ENCODE measurements around the gene CDC42SE2. TPM values are rescaled to one million over a fixed set of nuclear protein-coding genes. Genes with fewer than 3 reads are reported as not detected.
"Not testable (repeated sequence)": the region's sequence is repeated elsewhere in the genome, so short reads cannot be mapped to it uniquely, and the experiment has no call there.

CDC42SE2 gene
- total RNA-seq, 6 experiments from 2014 or later: 14.2 to 18.0 (median 16.4) TPM

DNA sequence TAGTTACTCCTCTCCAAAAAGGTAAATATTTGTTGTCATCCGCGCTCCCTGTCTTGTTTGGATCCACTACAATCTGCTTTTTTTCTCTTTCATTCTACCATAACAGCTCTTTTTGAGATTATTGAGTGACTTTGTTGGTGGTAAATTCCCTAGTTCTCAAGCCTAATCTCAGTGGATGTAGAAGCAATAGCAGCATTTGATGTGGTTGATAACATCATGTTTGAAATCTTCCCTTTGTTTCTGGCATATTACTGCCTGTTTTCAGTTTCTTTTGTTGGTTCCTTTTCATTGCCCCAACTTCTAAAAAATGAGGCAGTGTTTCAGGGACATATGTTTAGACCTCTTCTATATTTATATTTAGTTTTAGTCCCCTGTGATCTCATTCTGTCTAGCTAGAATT is 8.9 kb downstream of the CDC42SE2 start:
- Mint-ChIP-seq H3K27me3 (ENCODE audit: insufficient read depth) (no peaks in the 10 kb centered on the region), H3K36me3 (ENCODE audit: low read depth) (peaks cover 9% of the 10 kb centered on the region; the same call in 1 of the 2 replicates), H3K9me3 (no peaks in the 10 kb centered on the region), H3K4me1 (ENCODE audit: low read depth) (peaks cover 48% of the 10 kb centered on the region), H3K4me3 (0 out of 2 replicates have a peak overlapping the region, but pooled peaks have one; percentile 5), H3K27ac (no peak overlapping the region; the same call in 1 of the 2 replicates)
- DNase-seq: no peak
- TF ChIP-seq, protein P1, sequence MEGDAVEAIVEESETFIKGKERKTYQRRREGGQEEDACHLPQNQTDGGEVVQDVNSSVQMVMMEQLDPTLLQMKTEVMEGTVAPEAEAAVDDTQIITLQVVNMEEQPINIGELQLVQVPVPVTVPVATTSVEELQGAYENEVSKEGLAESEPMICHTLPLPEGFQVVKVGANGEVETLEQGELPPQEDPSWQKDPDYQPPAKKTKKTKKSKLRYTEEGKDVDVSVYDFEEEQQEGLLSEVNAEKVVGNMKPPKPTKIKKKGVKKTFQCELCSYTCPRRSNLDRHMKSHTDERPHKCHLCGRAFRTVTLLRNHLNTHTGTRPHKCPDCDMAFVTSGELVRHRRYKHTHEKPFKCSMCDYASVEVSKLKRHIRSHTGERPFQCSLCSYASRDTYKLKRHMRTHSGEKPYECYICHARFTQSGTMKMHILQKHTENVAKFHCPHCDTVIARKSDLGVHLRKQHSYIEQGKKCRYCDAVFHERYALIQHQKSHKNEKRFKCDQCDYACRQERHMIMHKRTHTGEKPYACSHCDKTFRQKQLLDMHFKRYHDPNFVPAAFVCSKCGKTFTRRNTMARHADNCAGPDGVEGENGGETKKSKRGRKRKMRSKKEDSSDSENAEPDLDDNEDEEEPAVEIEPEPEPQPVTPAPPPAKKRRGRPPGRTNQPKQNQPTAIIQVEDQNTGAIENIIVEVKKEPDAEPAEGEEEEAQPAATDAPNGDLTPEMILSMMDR (IDR thresholded peaks at IDR 0.05): no peak

DNA sequence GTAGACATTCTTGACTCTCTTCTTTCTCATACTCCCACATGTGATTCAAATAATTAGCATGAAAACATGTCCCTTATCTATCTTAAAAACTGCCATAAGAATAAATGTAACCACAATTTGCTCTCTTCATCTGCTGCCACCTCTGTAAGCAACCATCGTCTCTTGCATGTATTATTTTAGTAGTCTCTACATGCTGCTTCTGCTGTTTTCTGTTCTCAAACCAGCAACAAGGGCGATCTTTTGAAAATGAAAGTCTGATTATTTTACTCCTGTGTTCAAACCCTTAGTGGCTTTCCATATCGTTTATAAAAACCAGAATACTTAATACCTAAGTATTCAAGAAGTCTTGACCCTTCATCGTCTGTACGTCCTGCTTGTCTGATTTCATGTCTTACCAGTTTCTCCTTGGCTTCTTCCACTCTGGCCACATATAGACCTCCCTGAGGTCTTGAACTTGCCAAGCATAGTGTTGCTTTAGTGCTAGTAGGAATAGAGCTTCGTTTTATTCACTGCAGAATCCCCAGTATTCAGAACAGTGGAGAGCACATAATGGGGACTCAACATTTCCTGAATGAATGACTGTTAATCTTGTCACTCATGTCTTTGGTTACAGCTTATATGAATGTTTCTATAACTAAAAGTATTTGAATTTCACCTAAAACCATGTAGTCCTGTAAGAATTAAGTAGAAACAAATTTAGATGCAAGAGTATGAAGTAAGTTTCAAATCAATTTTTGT is 10.6 kb downstream of the CDC42SE2 start:
- peaks cover 57% of the 10 kb centered on the region for H3K4me1 Mint-ChIP-seq (ENCODE audit: low read depth)
- H3K27me3 Mint-ChIP-seq (ENCODE audit: insufficient read depth): peaks cover 3% of the 10 kb centered on the region
- TF ChIP-seq, protein P1 (IDR thresholded peaks at IDR 0.05): no peak
- H3K4me3 Mint-ChIP-seq: no peak overlapping the region
- DNase-seq: no peak
- H3K36me3 Mint-ChIP-seq (ENCODE audit: low read depth): peaks cover 11% of the 10 kb centered on the region
- no peak overlapping the region for H3K27ac Mint-ChIP-seq
- H3K9me3 Mint-ChIP-seq: peaks cover 3% of the 10 kb centered on the region; the same call in 1 of the 2 replicates

DNA sequence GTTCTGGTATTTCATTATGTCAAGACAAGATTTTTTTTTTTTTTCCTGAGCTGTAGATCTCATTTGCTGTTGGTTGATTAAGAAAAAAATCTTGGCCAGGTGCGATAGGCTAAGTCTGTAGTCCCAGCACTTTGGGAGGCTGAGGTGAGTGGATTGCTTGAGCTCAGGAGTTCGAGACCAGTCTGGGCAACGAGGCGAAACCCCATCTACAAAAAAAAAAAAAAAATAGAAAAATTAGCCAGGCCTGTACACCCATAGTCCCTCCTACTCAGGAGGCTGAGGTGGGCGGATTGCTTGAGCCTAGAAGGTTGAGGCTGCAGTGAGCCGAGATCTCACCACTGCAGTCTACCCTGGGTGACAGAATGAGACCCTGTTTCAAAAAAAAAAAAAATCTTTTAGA is 12.2 kb downstream of the CDC42SE2 start:
- peaks cover 3% of the 10 kb centered on the region; the same call in 1 of the 2 replicates for H3K9me3 Mint-ChIP-seq

DNA sequence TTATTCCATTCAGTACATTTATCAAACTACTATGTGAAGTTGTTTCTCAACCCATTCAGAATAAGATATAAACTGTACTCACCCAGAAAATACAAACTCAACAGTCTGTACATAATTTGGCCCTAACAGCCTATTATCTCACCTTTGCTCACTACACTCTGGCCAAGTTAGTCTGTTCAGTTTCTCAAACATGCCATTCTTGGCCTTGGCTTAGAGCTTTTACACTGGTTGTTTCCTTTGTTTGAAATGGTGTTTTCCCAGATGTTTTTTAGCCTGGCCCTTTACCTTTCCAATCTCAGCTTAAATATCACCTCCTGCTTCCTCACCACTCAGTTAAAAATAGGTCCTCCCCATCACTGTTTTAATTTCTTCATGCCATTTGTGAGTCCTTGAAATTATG is 13.6 kb downstream of the CDC42SE2 start:
- H3K9me3 Mint-ChIP-seq: peaks cover 3% of the 10 kb centered on the region; the same call in 1 of the 2 replicates
- H3K27ac Mint-ChIP-seq: no peak overlapping the region
- H3K4me3 Mint-ChIP-seq: no peak overlapping the region
- H3K27me3 Mint-ChIP-seq (ENCODE audit: insufficient read depth): peaks cover 3% of the 10 kb centered on the region
- TF ChIP-seq, protein P1 (IDR thresholded peaks at IDR 0.05): no peak
- DNase-seq: no peak
- peaks cover 8% of the 10 kb centered on the region for H3K36me3 Mint-ChIP-seq (ENCODE audit: low read depth)
- peaks cover 56% of the 10 kb centered on the region for H3K4me1 Mint-ChIP-seq (ENCODE audit: low read depth)

More for the DNA sequence above, 12.2 kb downstream of the CDC42SE2 start:
- Mint-ChIP-seq H3K4me3 (no peak overlapping the region), H3K36me3 (ENCODE audit: low read depth) (peaks cover 13% of the 10 kb centered on the region), H3K4me1 (ENCODE audit: low read depth) (peaks cover 56% of the 10 kb centered on the region), H3K27ac (no peak overlapping the region), H3K27me3 (ENCODE audit: insufficient read depth) (peaks cover 3% of the 10 kb centered on the region)
- TF ChIP-seq, protein P1 (IDR thresholded peaks at IDR 0.05): no peak
- no peak for DNase-seq

DNA sequence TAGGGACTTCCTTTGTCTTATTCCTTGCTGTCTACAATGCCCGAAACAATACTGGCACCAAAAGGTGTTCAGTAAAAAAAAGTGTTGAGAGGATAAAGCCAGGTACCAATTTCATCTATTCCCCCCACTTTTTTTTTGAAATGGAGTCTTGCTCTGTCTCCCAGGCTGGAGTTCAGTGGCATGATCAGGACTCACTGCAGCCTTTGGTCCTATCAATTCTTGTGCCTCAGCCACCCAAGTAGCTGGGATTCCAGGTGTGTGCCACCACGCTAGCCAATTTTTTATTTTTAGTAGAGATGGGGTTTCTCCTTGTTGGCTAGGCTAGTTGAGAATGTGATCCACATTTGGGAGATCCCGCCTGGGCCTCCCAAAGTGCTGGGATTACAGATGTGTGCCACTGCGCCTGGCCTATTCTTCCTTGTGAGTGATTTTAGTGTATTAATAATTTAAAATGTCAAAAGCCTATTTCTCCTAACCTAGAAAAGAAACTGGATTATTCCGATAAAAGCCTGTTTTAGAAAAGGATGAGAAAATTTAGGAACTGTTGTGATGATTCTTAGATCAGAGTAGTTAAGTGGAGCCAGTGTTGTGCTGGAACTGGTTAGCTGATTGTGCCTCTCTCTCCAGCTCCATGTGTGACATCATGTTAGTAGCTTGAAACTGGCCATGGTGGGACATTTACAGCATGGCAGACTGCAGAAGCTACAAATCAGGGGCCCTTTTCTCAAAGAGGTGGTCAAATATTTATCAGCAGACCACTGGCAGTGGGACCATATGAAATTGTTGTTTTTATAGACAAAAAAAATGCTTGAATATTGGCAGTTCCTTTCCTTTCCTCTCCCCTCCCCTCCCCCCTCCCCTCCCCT is 14.3 kb downstream of the CDC42SE2 start:
- Mint-ChIP-seq H3K27me3 (ENCODE audit: insufficient read depth) (peaks cover 3% of the 10 kb centered on the region), H3K36me3 (ENCODE audit: low read depth) (peaks cover 4% of the 10 kb centered on the region; the same call in 1 of the 2 replicates), H3K4me1 (ENCODE audit: low read depth) (peaks cover 51% of the 10 kb centered on the region), H3K4me3 (no peak overlapping the region), H3K9me3 (peaks cover 3% of the 10 kb centered on the region; the same call in 1 of the 2 replicates), H3K27ac (peak overlapping the region; percentile 63)
- no peak for DNase-seq
- TF ChIP-seq, protein P1 (IDR thresholded peaks at IDR 0.05): no peak

DNA sequence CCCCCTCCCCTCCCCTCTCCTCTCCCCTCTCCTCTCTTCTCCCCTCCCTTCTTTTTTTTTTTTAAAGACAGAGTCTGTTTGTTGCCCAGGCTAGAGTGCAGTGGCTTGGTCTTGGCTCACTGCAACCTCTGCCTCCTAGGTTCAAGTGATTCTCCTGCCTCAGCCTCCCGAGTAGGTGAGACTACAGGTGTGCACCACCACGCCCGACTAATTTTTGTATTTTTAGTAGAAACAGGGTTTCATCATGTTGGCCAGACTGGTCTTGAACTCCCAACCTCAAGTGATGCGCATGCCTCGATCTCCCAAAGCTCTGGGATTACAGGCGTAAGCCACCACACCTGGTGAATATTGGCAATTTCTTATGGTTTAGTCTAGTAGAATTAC is 14.9 kb downstream of the CDC42SE2 start:
- Mint-ChIP-seq H3K27ac (peak overlapping the region; percentile 24; the same call in 1 of the 2 replicates), H3K4me1 (ENCODE audit: low read depth) (peaks cover 51% of the 10 kb centered on the region), H3K4me3 (peak overlapping the region; percentile 20; the same call in 1 of the 2 replicates)
- H3K27me3 Mint-ChIP-seq (ENCODE audit: insufficient read depth); H3K9me3 Mint-ChIP-seq; H3K36me3 Mint-ChIP-seq (ENCODE audit: low read depth); DNase-seq: not testable (repeated sequence)

All from HFFc6 (cell line).